HG03139 (cell line): ENCODE results near the gene CXCL3.

Experiments
- ATAC-seq: cut with Tn5 transposase; IDR thresholded peaks from one replicate; pipeline ENCODE4 v1.9.1; 2021; ENCODE audit not compliant: unreplicated experiment

CXCL3 gene

GRCh38 chr4:74015126-74015780, 23.2 kb downstream of the CXCL3 start:
- ATAC-seq: no peak

- no peak for ATAC-seq
Measured at GRCh38 chr4:74014332-74014731, 24.2 kb downstream of the CXCL3 start.

- ATAC-seq: no peak
Measured at GRCh38 chr4:74013264-74013663, 25.2 kb downstream of the CXCL3 start.

GRCh38 chr4:74012130-74012529, 26.4 kb downstream of the CXCL3 start:
- ATAC-seq: no peak

GRCh38 chr4:74009307-74009706, 29.2 kb downstream of the CXCL3 start:
- no peak for ATAC-seq

GRCh38 chr4:74006009-74006476, 32.4 kb downstream of the CXCL3 start:
- no peak for ATAC-seq

- ATAC-seq: no peak
Measured at GRCh38 chr4:74005528-74005927, 33.0 kb downstream of the CXCL3 start.

GRCh38 chr4:74004668-74005067, 33.8 kb downstream of the CXCL3 start:
- no peak for ATAC-seq

- no peak for ATAC-seq
Measured at GRCh38 chr4:74000301-74000700, 38.2 kb downstream of the CXCL3 start.

- no peak for ATAC-seq
Measured at GRCh38 chr4:73998040-73999011, 40.2 kb downstream of the CXCL3 start, which contains the start of gene CXCL5. CXCL5 (minus strand) TSS chr4:73998677; CDS start chr4:73998581, 96 bp downstream.

- no peak for ATAC-seq
Measured at GRCh38 chr4:73992050-73992449, 46.4 kb downstream of the CXCL3 start.

GRCh38 chr4:73991742-73992000, 46.8 kb downstream of the CXCL3 start:
- ATAC-seq: no peak

- no peak for ATAC-seq
Measured at GRCh38 chr4:73990988-73991741, 47.3 kb downstream of the CXCL3 start.

GRCh38 chr4:73989928-73990327, 48.6 kb downstream of the CXCL3 start:
- no peak for ATAC-seq

- no peak for ATAC-seq
Measured at GRCh38 chr4:73989031-73989430, 49.5 kb downstream of the CXCL3 start.

GRCh38 chr4:73988061-73988460, 50.4 kb downstream of the CXCL3 start, which contains the start of gene PPBP:
PPBP (minus strand) TSS chr4:73988190; CDS start chr4:73988103, 87 bp downstream.
- ATAC-seq: no peak
